WI38 (cell line): ENCODE results near the gene PVR.

ENCODE experiments used
- H3K4me3 ChIP-seq: 2 replicates; pipeline ENCODE4 v1.5.1; 2011; ENCODE audit warnings: low read depth, mild to moderate bottlenecking, control low read depth, low read length
- TF ChIP-seq, protein P1 (sequence below): IDR thresholded peaks from 2 replicates; pipeline ENCODE4 v1.5.1; 2012; ENCODE audit warnings: low read depth, mild to moderate bottlenecking, control low read depth, low read length

PVR gene, protein sequence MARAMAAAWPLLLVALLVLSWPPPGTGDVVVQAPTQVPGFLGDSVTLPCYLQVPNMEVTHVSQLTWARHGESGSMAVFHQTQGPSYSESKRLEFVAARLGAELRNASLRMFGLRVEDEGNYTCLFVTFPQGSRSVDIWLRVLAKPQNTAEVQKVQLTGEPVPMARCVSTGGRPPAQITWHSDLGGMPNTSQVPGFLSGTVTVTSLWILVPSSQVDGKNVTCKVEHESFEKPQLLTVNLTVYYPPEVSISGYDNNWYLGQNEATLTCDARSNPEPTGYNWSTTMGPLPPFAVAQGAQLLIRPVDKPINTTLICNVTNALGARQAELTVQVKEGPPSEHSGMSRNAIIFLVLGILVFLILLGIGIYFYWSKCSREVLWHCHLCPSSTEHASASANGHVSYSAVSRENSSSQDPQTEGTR

GRCh38 chr19:44643605-44644401 lies at the start of gene PVR:
Gene PVR (plus strand): TSS chr19:44643910. CDS start chr19:44644097, 187 bp downstream.
- peak within 1 kb of the TSS; percentile 69 for H3K4me3 ChIP-seq
- TF ChIP-seq, protein P1, sequence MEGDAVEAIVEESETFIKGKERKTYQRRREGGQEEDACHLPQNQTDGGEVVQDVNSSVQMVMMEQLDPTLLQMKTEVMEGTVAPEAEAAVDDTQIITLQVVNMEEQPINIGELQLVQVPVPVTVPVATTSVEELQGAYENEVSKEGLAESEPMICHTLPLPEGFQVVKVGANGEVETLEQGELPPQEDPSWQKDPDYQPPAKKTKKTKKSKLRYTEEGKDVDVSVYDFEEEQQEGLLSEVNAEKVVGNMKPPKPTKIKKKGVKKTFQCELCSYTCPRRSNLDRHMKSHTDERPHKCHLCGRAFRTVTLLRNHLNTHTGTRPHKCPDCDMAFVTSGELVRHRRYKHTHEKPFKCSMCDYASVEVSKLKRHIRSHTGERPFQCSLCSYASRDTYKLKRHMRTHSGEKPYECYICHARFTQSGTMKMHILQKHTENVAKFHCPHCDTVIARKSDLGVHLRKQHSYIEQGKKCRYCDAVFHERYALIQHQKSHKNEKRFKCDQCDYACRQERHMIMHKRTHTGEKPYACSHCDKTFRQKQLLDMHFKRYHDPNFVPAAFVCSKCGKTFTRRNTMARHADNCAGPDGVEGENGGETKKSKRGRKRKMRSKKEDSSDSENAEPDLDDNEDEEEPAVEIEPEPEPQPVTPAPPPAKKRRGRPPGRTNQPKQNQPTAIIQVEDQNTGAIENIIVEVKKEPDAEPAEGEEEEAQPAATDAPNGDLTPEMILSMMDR: no peak

GRCh38 chr19:44596428-44597130 lies 47.1 kb upstream of the PVR start:
- H3K4me3 ChIP-seq: no peak overlapping the region
- TF ChIP-seq, protein P1: no peak

DNA sequence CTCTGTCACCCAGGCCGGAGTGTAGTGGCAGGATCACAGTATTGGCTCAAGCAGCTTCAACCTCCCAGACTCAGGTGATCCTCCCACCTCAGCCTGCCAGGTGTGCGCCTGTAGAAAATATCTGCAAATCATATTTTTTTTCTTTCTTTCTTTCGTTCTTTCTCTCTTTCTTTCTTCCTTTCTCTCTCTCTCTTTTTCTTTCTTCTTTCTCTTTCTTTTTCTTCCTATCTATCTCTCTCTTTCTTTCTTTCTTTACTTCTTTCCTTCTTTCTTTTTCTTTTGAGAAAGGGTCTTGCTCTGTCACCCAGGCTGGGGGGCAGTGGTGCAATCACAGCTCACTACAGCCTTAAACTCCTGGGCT lies 46.6 kb upstream of the PVR start:
- H3K4me3 ChIP-seq: no peak overlapping the region
- TF ChIP-seq, protein P1: no peak

GRCh38 chr19:44598355-44598754 lies 45.4 kb upstream of the PVR start:
- TF ChIP-seq, protein P1: no peak
- H3K4me3 ChIP-seq: no peak overlapping the region

- TF ChIP-seq, protein P1: no peak
- H3K4me3 ChIP-seq: no peak overlapping the region
Measured at GRCh38 chr19:44598880-44599279, 44.8 kb upstream of the PVR start.

DNA sequence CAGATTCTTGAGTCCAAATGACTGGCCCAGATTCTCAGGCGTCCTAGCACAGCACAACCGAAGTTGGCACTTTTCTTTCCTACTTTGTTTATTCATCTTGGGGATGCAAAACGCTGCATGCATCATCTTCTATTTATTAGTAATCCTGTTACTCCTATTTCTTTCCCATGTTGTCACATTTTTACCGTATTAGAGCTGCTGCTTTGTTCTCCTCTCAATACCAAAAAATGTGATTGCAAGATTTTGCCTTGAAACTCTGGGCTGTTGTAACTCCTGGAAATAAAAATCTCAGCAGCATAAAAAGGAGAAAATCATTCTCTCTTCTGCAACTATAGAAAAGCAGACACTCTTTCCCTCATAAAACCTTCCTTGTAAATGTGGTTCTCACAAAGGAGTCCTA lies 43.2 kb upstream of the PVR start:
- no peak overlapping the region for H3K4me3 ChIP-seq
- TF ChIP-seq, protein P1: no peak
